ENCODE data around the gene ACAN.

- TF ChIP-seq POLR2A (IDR thresholded peaks at IDR 0.05), result no peak
- TF ChIP-seq, protein P1, sequence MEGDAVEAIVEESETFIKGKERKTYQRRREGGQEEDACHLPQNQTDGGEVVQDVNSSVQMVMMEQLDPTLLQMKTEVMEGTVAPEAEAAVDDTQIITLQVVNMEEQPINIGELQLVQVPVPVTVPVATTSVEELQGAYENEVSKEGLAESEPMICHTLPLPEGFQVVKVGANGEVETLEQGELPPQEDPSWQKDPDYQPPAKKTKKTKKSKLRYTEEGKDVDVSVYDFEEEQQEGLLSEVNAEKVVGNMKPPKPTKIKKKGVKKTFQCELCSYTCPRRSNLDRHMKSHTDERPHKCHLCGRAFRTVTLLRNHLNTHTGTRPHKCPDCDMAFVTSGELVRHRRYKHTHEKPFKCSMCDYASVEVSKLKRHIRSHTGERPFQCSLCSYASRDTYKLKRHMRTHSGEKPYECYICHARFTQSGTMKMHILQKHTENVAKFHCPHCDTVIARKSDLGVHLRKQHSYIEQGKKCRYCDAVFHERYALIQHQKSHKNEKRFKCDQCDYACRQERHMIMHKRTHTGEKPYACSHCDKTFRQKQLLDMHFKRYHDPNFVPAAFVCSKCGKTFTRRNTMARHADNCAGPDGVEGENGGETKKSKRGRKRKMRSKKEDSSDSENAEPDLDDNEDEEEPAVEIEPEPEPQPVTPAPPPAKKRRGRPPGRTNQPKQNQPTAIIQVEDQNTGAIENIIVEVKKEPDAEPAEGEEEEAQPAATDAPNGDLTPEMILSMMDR (IDR thresholded peaks at IDR 0.05), result no peak
Measured at GRCh38 chr15:88863412-88863811, 60.2 kb downstream of the ACAN start.
